ENCODE results near the gene IFNK. TPM values are rescaled to one million over a fixed set of nuclear protein-coding genes. Genes with fewer than 3 reads are reported as not detected.

Gene IFNK
- total RNA-seq, 6 experiments from 2014 or later, result not detected

GRCh38 chr9:27478322-27478721 is 45.8 kb upstream of the IFNK start:
- Histone ChIP-seq H3K27ac (no peak overlapping the region), H3K36me3 (no peaks in the 10 kb centered on the region), H3K4me3 (no peak overlapping the region), H3K4me1 (no peaks in the 10 kb centered on the region), H3K9me3 (no peaks in the 10 kb centered on the region), H3K27me3 (no peaks in the 10 kb centered on the region)
- DNase-seq (no peak), ATAC-seq (no peak)
- 58% methylated on average over 1 of the region's 1 CpG for WGBS (ENCODE audit: insufficient coverage, low coverage, low lambda C conversion rate, missing lambda C conversion rate)
- TF ChIP-seq POLR2A (IDR thresholded peaks at IDR 0.05) (no peak), CTCF (IDR thresholded peaks at IDR 0.05) (no peak)
- intact Hi-C loops (cut with DNase I), result no loop called here

GRCh38 chr9:27482709-27483108 is 41.4 kb upstream of the IFNK start:
- ATAC-seq (no peak), DNase-seq (no peak)
- Histone ChIP-seq H3K9me3 (no peaks in the 10 kb centered on the region), H3K27ac (no peak overlapping the region), H3K4me1 (no peaks in the 10 kb centered on the region), H3K36me3 (no peaks in the 10 kb centered on the region), H3K27me3 (no peaks in the 10 kb centered on the region), H3K4me3 (no peak overlapping the region)
- intact Hi-C loops (cut with DNase I), result no loop called here
- no peak for TF ChIP-seq CTCF (IDR thresholded peaks at IDR 0.05)
- TF ChIP-seq POLR2A (IDR thresholded peaks at IDR 0.05), result no peak
- 90% methylated on average over 2 of the region's 2 CpGs for WGBS (ENCODE audit: insufficient coverage, low coverage, low lambda C conversion rate, missing lambda C conversion rate)

- Histone ChIP-seq H3K27me3 (no peaks in the 10 kb centered on the region), H3K4me3 (no peak overlapping the region), H3K36me3 (no peaks in the 10 kb centered on the region), H3K9me3 (no peaks in the 10 kb centered on the region), H3K27ac (no peak overlapping the region), H3K4me1 (no peaks in the 10 kb centered on the region)
- TF ChIP-seq POLR2A (IDR thresholded peaks at IDR 0.05), result no peak
- no peak for TF ChIP-seq CTCF (IDR thresholded peaks at IDR 0.05)
- no peak for DNase-seq
- no peak for ATAC-seq
- intact Hi-C loops (cut with DNase I), result no loop called here
- WGBS (ENCODE audit: insufficient coverage, low coverage, low lambda C conversion rate, missing lambda C conversion rate), result 92% methylated on average over 6 of the region's 6 CpGs
These were observed 40.5 kb upstream of the IFNK start for GRCh38 chr9:27483576-27483975.

GRCh38 chr9:27485158-27485557 is 38.9 kb upstream of the IFNK start:
- intact Hi-C loops (cut with DNase I), result no loop called here
- no peak overlapping the region for H3K4me3 ChIP-seq
- no peaks in the 10 kb centered on the region for H3K36me3 ChIP-seq
- DNase-seq, result no peak
- no peaks in the 10 kb centered on the region for H3K9me3 ChIP-seq
- H3K27me3 ChIP-seq, result no peaks in the 10 kb centered on the region
- no peaks in the 10 kb centered on the region for H3K4me1 ChIP-seq
- 92% methylated on average over 1 of the region's 1 CpG for WGBS (ENCODE audit: insufficient coverage, low coverage, low lambda C conversion rate, missing lambda C conversion rate)
- ATAC-seq, result no peak
- H3K27ac ChIP-seq, result no peak overlapping the region
- no peak for TF ChIP-seq POLR2A (IDR thresholded peaks at IDR 0.05)
- TF ChIP-seq CTCF (IDR thresholded peaks at IDR 0.05), result no peak

- DNase-seq (no peak), ATAC-seq (no peak)
- TF ChIP-seq POLR2A (IDR thresholded peaks at IDR 0.05) (no peak), CTCF (IDR thresholded peaks at IDR 0.05) (no peak)
- WGBS (ENCODE audit: insufficient coverage, low coverage, low lambda C conversion rate, missing lambda C conversion rate), result 84% methylated on average over 4 of the region's 5 CpGs
- Histone ChIP-seq H3K27ac (no peak overlapping the region), H3K36me3 (no peaks in the 10 kb centered on the region), H3K4me1 (no peaks in the 10 kb centered on the region), H3K4me3 (no peak overlapping the region), H3K27me3 (no peaks in the 10 kb centered on the region), H3K9me3 (no peaks in the 10 kb centered on the region)
- intact Hi-C loops (cut with DNase I), result no loop called here
These were observed 36.9 kb upstream of the IFNK start for GRCh38 chr9:27487128-27487640.
